H1 (cell line): ENCODE data around the gene TTC38. TPM values are rescaled to one million over a fixed set of nuclear protein-coding genes. Genes with fewer than 3 reads are reported as not detected.

Experiments used
- CTCF ChIA-PET: fragments of 300-600 bp; sonication (Branson Sonifier 250); formaldehyde crosslinking; loops from one replicate; lab custom pipeline; 2021; ENCODE audit not compliant: partially characterized antibody; lab: Charles Lee
- POLR2A ChIA-PET: fragments of 300-600 bp; sonication (Branson Sonifier 250); formaldehyde crosslinking; loops from one replicate; lab custom pipeline; 2021; ENCODE audit warnings: inconsistent platforms; ENCODE audit not compliant: partially characterized antibody; lab: Charles Lee
- DNase-seq, 2 experiments: peaks; one replicate each; pipeline versions ENCODE4 v3.0.0 to v3.0.0-alpha.2; 2010 to 2022; ENCODE audit warnings: low spot score in 2 of 2, low read depth in 1 of 2, mixed read lengths in 1 of 2
- FAIRE-seq: peaks from 2 replicates; lab custom pipeline; 2011; peaks lifted over from hg19 to GRCh38; lab: Jason Lieb, UNC
- H2AFZ ChIP-seq: 2 replicates; pipeline ENCODE4 v1.8.1; 2012; ENCODE audit warnings: low read length, inconsistent platforms
- H2AK5ac ChIP-seq: 2 replicates; pipeline ENCODE4 v1.6.1; 2013; ENCODE audit warnings: low read depth, low read length
- H2BK120ac ChIP-seq: replicated peaks from 2 replicates; pipeline ENCODE3; 2013; ENCODE audit warnings: low read depth, low read length, inconsistent platforms
- H2BK12ac ChIP-seq: 2 replicates; pipeline ENCODE4 v1.6.1; 2013; ENCODE audit warnings: low read depth, low read length
- H2BK15ac ChIP-seq: 2 replicates; pipeline ENCODE4 v1.6.1; 2013; ENCODE audit warnings: low read length
- H2BK20ac ChIP-seq: 2 replicates; pipeline ENCODE4 v1.6.1; 2013; ENCODE audit warnings: low read length
- H2BK5ac ChIP-seq: 2 replicates; pipeline ENCODE4 v1.6.1; 2013; ENCODE audit warnings: low read depth, low read length
- H3K14ac ChIP-seq: 2 replicates; pipeline ENCODE4 v1.6.1; 2013; ENCODE audit warnings: inconsistent platforms; ENCODE audit not compliant: insufficient read length
- H3K18ac ChIP-seq: 2 replicates; pipeline ENCODE4 v1.6.1; 2013; ENCODE audit warnings: low read length; ENCODE audit errors: extremely low read depth
- H3K23ac ChIP-seq: 2 replicates; pipeline ENCODE4 v1.6.1; 2013; ENCODE audit warnings: inconsistent platforms; ENCODE audit not compliant: insufficient read length
- H3K23me2 ChIP-seq: 2 replicates; pipeline ENCODE4 v1.6.1; 2013; ENCODE audit warnings: low read depth, low read length
- H3K27ac ChIP-seq: 2 replicates; pipeline ENCODE4 v1.6.1; 2011; ENCODE audit warnings: low read depth, low read length, inconsistent platforms
- H3K27me3 ChIP-seq, 4 experiments: replicated peaks in 1 of 4; 1 replicate in 1 of 4; 2 replicates in 3 of 4; pipeline versions ENCODE4 v1.6.1 to v1.8.1; 2011 to 2013; ENCODE audit warnings: low read length in 3 of 4, mild to moderate bottlenecking in 3 of 4, inconsistent platforms in 2 of 4, mixed read lengths in 2 of 4, moderate library complexity in 1 of 4; ENCODE audit not compliant: control insufficient read depth in 3 of 4, insufficient read depth in 3 of 4; ENCODE audit errors: extremely low read depth in 1 of 4
- H3K36me3 ChIP-seq, 4 experiments: 2 replicates each; pipeline versions ENCODE4 v1.6.1 to v1.8.1; 2011 to 2013; ENCODE audit warnings: mild to moderate bottlenecking in 4 of 4, low read length in 3 of 4, moderate library complexity in 2 of 4, control low read depth in 1 of 4, inconsistent platforms in 1 of 4; ENCODE audit not compliant: insufficient read depth in 4 of 4, control insufficient read depth in 2 of 4
- H3K4ac ChIP-seq: replicated peaks from 2 replicates; pipeline ENCODE3; 2013; ENCODE audit warnings: low read length, low read depth, mixed read lengths, inconsistent platforms; ENCODE audit not compliant: insufficient read length
- H3K4me1 ChIP-seq, 4 experiments: replicated peaks in 1 of 4; 1 replicate in 1 of 4; 2 replicates in 3 of 4; pipeline versions ENCODE4 v1.6.1 to v1.8.1; 2011 to 2013; ENCODE audit warnings: low read length in 3 of 4, inconsistent platforms in 2 of 4, mixed read lengths in 1 of 4; ENCODE audit not compliant: insufficient read depth in 4 of 4, control insufficient read depth in 3 of 4
- H3K4me2 ChIP-seq, 2 experiments: 2 replicates each; pipeline versions ENCODE4 v1.6.1 to v1.8.1; 2011 to 2013; ENCODE audit warnings: low read depth in 2 of 2, low read length in 2 of 2, control low read depth in 1 of 2, inconsistent platforms in 1 of 2, mild to moderate bottlenecking in 1 of 2; ENCODE audit not compliant: insufficient read depth in 1 of 2
- H3K4me3 ChIP-seq, 4 experiments: fragments of 200-600, 300-600 bp in 1 of 4; sonication (generic), shearing (Covaris generic), sonication (Bioruptor Twin) in 1 of 4; 2 replicates each; pipeline versions ENCODE4 v1.5.1 to v1.8.1; 2011 to 2016; ENCODE audit warnings: low read length in 4 of 4, low read depth in 3 of 4, control low read depth in 2 of 4, inconsistent platforms in 2 of 4, mild to moderate bottlenecking in 2 of 4, mixed read lengths in 1 of 4, moderate library complexity in 1 of 4; ENCODE audit not compliant: insufficient read depth in 2 of 4; ENCODE audit errors: extremely low read depth in 1 of 4
- H3K56ac ChIP-seq: replicated peaks from 2 replicates; pipeline ENCODE3; 2013; ENCODE audit warnings: low read depth, mild to moderate bottlenecking, mixed read lengths, low read length, inconsistent platforms; ENCODE audit not compliant: insufficient read length
- H3K79me1 ChIP-seq: 2 replicates; pipeline ENCODE4 v1.6.1; 2013; ENCODE audit warnings: low read depth, low read length, control low read depth
- H3K79me2 ChIP-seq, 2 experiments: 2 replicates each; pipeline versions ENCODE4 v1.6.1 to v1.8.1; 2012 to 2013; ENCODE audit warnings: low read length in 2 of 2, mild to moderate bottlenecking in 2 of 2, inconsistent platforms in 1 of 2; ENCODE audit not compliant: insufficient read depth in 2 of 2, control insufficient read depth in 1 of 2
- H3K9ac ChIP-seq, 4 experiments: replicated peaks in 1 of 4; 1 replicate in 1 of 4; 2 replicates in 3 of 4; pipeline versions ENCODE4 v1.6.1 to v1.8.1; 2011 to 2013; ENCODE audit warnings: low read depth in 3 of 4, low read length in 3 of 4, control low read depth in 2 of 4, mild to moderate bottlenecking in 2 of 4, moderate library complexity in 2 of 4, inconsistent platforms in 1 of 4; ENCODE audit errors: extremely low read depth in 1 of 4
- H3K9me3 ChIP-seq, 2 experiments: 2 replicates each; pipeline versions ENCODE4 v1.6.1 to v1.8.1; 2012 to 2013; ENCODE audit warnings: mild to moderate bottlenecking in 2 of 2, moderate library complexity in 2 of 2, control low read depth in 1 of 2, inconsistent platforms in 1 of 2, low read depth in 1 of 2, low read length in 1 of 2, mixed read lengths in 1 of 2; ENCODE audit not compliant: insufficient read depth in 2 of 2
- H4K20me1 ChIP-seq, 2 experiments: replicated peaks in 1 of 2; 2 replicates each; pipeline versions ENCODE3 to v1.8.1; 2011 to 2013; ENCODE audit warnings: inconsistent platforms in 2 of 2, low read length in 2 of 2, mild to moderate bottlenecking in 1 of 2; ENCODE audit not compliant: insufficient read depth in 2 of 2, control insufficient read depth in 1 of 2
- H4K5ac ChIP-seq: 2 replicates; pipeline ENCODE4 v1.6.1; 2013; ENCODE audit warnings: low read length, low read depth, mixed read lengths, inconsistent platforms; ENCODE audit not compliant: insufficient read length
- H4K8ac ChIP-seq: 2 replicates; pipeline ENCODE4 v1.8.0; 2013; ENCODE audit warnings: mild to moderate bottlenecking, moderate library complexity, low read length, inconsistent platforms; ENCODE audit not compliant: insufficient read depth; ENCODE audit errors: extremely low read depth
- H4K91ac ChIP-seq: replicated peaks from 2 replicates; pipeline ENCODE3; 2013; ENCODE audit warnings: low read length, mixed read lengths, inconsistent platforms; ENCODE audit not compliant: insufficient read length
- KDM1A ChIP-seq: fragments of 200-600, 300-600 bp; sonication (generic); IDR thresholded peaks from 2 replicates; pipeline ENCODE4 v1.7.1; 2016; ENCODE audit warnings: mild to moderate bottlenecking, low read length, borderline replicate concordance
- KDM4A ChIP-seq: IDR thresholded peaks from one replicate; pipeline ENCODE4 v1.7.1; 2012; ENCODE audit warnings: low read depth, mild to moderate bottlenecking, moderate library complexity, low read length, inconsistent platforms; ENCODE audit not compliant: severe bottlenecking
- RFX5 ChIP-seq: IDR thresholded peaks from 2 replicates; pipeline ENCODE4 v1.6.1; 2011; ENCODE audit warnings: low read depth, low read length, improper control_type of control experiment, borderline replicate concordance
- SP2 ChIP-seq: IDR thresholded peaks from 2 replicates; pipeline ENCODE4 v1.6.1; 2012; ENCODE audit warnings: mild to moderate bottlenecking, low read length, inconsistent platforms
- WGBS, 2 experiments: shearing (Covaris generic) in 1 of 2; methylation state at CpG; one replicate each; pipeline versions ENCODE4 v1.1.6 to v1.1.7; 2013 to 2015; ENCODE audit warnings: low lambda C conversion rate in 2 of 2, mixed read lengths in 2 of 2, inconsistent platforms in 1 of 2, low coverage in 1 of 2, missing lambda C conversion rate in 1 of 2; ENCODE audit not compliant: insufficient replicate concordance in 2 of 2, insufficient coverage in 1 of 2, insufficient read length in 1 of 2; ENCODE audit errors: extremely low coverage in 1 of 2, missing lambda C conversion rate in 1 of 2; 5-methylcytosine and 5-hydroxymethylcytosine counted together
- polyA plus RNA-seq, 7 experiments: library from polyadenylated mRNA; depleted of rRNA in 3 of 7; stranded (reverse) in 5 of 7; unstranded in 2 of 7; fragments of >200 nt in 5 of 7; fragments of 200-250 nt in 2 of 7; gene quantifications; 1 replicate in 5 of 7; 2 replicates in 1 of 7; 4 replicates in 1 of 7; pipeline versions ENCODE4 v1.2.1 to v1.2.3, GENCODE V29; 2011 to 2013; ENCODE audit warnings: missing spikeins in 2 of 7, mixed read lengths in 2 of 7
- total RNA-seq: library from RNA; stranded (reverse); fragmentation: NEBNext Ultra II Directional; extraction: Animal tissue kit (Norgen Biotek cat#: 25700); gene quantifications from 2 replicates; pipeline ENCODE4 v1.2.1, GENCODE V29; 2021

TTC38 gene
- total and polyA plus RNA-seq, 2 of the 8 experiments (the other 6 are each of a cell fraction or from before 2014, with no cell fraction given), result 25.3 to 34.8 TPM

DNA sequence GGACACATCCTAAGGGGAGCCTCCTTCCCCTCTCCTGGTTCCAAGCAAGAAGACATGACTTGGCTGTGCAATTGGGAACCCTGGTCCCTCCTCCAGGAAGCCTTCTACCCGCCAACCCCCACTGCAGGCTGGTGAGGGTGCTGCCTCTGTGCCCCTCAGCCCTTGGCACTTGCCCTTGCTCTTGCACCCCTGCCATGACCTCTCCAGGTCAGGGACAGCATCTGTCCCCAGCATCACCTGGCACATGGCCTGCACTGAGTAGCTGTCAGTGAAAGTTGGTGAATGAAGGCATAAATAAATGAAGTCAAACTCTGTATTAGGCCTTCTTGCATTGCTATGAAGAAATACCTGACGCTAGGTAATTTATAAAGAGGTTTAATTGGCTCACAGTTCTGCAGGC lies 27.0 kb downstream of the TTC38 start:
- Histone ChIP-seq H3K4ac (no peak overlapping the region), H4K8ac (no peak overlapping the region; the same call in 1 of the 2 replicates), H2BK12ac (no peak overlapping the region), H3K4me3 (no peak overlapping the region), H4K5ac (no peak overlapping the region), H3K14ac (no peak overlapping the region), H2BK15ac (no peak overlapping the region), H3K56ac (no peak overlapping the region), H4K91ac (peak overlapping the region; percentile 81), H3K9me3 (no peaks in the 10 kb centered on the region), H3K79me1 (peaks cover 4% of the 10 kb centered on the region), H3K23ac (no peak overlapping the region), H3K27me3 (no peaks in the 10 kb centered on the region), H3K18ac (no peak overlapping the region), H3K9ac (no peak overlapping the region), H2BK120ac (no peak overlapping the region), H4K20me1 (peaks cover 2 to 6% of the 10 kb centered on the region in 2 experiments), H2AFZ (no peak overlapping the region), H3K4me1 (peaks cover 4 to 11% (median 5%) of the 10 kb centered on the region in 4 experiments; a peak in 4 of 7 replicates), H3K4me2 (no peak overlapping the region; a peak in 1 of 4 replicates), H2AK5ac (no peak overlapping the region), H3K79me2 (no peaks in the 10 kb centered on the region), H3K27ac (no peak overlapping the region), H2BK20ac (no peak overlapping the region), H2BK5ac (no peak overlapping the region), H3K36me3 (peaks cover 3 to 10% (median 8%) of the 10 kb centered on the region in 4 experiments; a peak in 6 of 8 replicates), H3K23me2 (peaks cover 14% of the 10 kb centered on the region)
- CTCF ChIA-PET, result interaction anchor here (1.0 kb wide), 2 partner anchors 12 to 269 kb away, joined by 3 read pairs; no protein-coding TSS in a partner anchor
- DNase-seq (no peak), FAIRE-seq (no peak)
- 77% methylated on average over 2 of the region's 2 CpGs; no CpG with 5 or more reads in 1 of the 2 experiments for WGBS, 2 experiments
- TF ChIP-seq KDM1A (no peak), RFX5 (no peak), SP2 (no peak), KDM4A (no peak)
- POLR2A ChIA-PET, result interaction anchor here (1.3 to 2.0 kb wide), 4 partner anchors 8 to 12 kb away, joined by 4 to 7 read pairs (median 5); no protein-coding TSS in a partner anchor
